PC-3 (cell line): ENCODE results near the gene NES. TPM values are rescaled to one million over a fixed set of nuclear protein-coding genes. Genes with fewer than 3 reads are reported as not detected.

Experiments
- ATAC-seq: fragments of 200-7000 bp; cut with Tn5 transposase; 2 replicates; pipeline ENCODE4 v1.9.1; 2020; ENCODE audit warnings: mild to moderate bottlenecking, moderate library complexity
- BruUV-seq: library from RNA; stranded (reverse); fragments of 400-500 nt; replicated peaks from 2 replicates; lab custom pipeline; 2021; lab: Mats Ljungman, UMichigan
- CTCF ChIA-PET: fragments of 300-600 bp; sonication (Branson Sonifier 250); formaldehyde crosslinking; loops from one replicate; lab custom pipeline; 2022; ENCODE audit warnings: antibody characterized with exemption; lab: Charles Lee
- POLR2A ChIA-PET: fragments of 300-600 bp; sonication (Branson Sonifier 250); formaldehyde crosslinking; loops from one replicate; lab custom pipeline; 2022; ENCODE audit warnings: antibody characterized with exemption; ENCODE audit not compliant: unreplicated experiment; lab: Charles Lee
- DNase-seq: peaks from one replicate; pipeline ENCODE4 v3.0.0-alpha.2; 2015
- H2AFZ ChIP-seq: fragments of 300-600 bp; sonication (generic); 2 replicates; pipeline ENCODE4 v1.6.0; 2016; ENCODE audit warnings: antibody characterized with exemption, low read length
- H3F3A ChIP-seq: fragments of 300-600 bp; sonication (generic); one replicate; pipeline ENCODE4 v1.6.0; 2017; ENCODE audit warnings: antibody characterized with exemption, low read length, control low read depth, mild to moderate bottlenecking; ENCODE audit not compliant: unreplicated experiment
- H3K27ac ChIP-seq: fragments of 300-600 bp; sonication (generic); 2 replicates; pipeline ENCODE4 v1.5.1; 2016; ENCODE audit warnings: mild to moderate bottlenecking, low read length
- H3K27me3 ChIP-seq: fragments of 300-600 bp; sonication (generic); 2 replicates; pipeline ENCODE4 v1.6.1; 2016; ENCODE audit warnings: low read length, mixed read lengths
- H3K36me3 ChIP-seq: fragments of 300-600 bp; sonication (generic); 2 replicates; pipeline ENCODE4 v1.6.1; 2016; ENCODE audit warnings: low read depth, mixed run types, low read length, mixed read lengths
- H3K4me1 ChIP-seq: fragments of 300-600 bp; sonication (generic); 2 replicates; pipeline ENCODE4 v1.5.1; 2016; ENCODE audit warnings: low read length; ENCODE audit not compliant: insufficient read depth
- H3K4me2 ChIP-seq: fragments of 300-600 bp; sonication (generic); 2 replicates; pipeline ENCODE4 v1.6.0; 2016; ENCODE audit warnings: low read length
- H3K4me3 ChIP-seq: fragments of 300-600 bp; sonication (generic); 2 replicates; pipeline ENCODE4 v1.5.1; 2016; ENCODE audit warnings: mild to moderate bottlenecking, low read length, mixed read lengths
- H3K79me2 ChIP-seq: fragments of 300-600 bp; sonication (generic); 2 replicates; pipeline ENCODE4 v1.6.1; 2017; ENCODE audit warnings: low read length, mixed read lengths
- H3K9ac ChIP-seq: fragments of 300-600 bp; sonication (generic); 2 replicates; pipeline ENCODE4 v1.6.0; 2016; ENCODE audit warnings: mild to moderate bottlenecking, low read length
- H3K9me2 ChIP-seq: fragments of 300-600 bp; sonication (generic); replicated peaks from 2 replicates; pipeline ENCODE4 v1.6.1; 2016; ENCODE audit warnings: mixed run types, low read length, mixed read lengths
- H3K9me3 ChIP-seq: fragments of 300-600 bp; sonication (generic); 2 replicates; pipeline ENCODE4 v1.6.1; 2016; ENCODE audit warnings: low read length, mixed read lengths
- H4K20me1 ChIP-seq: fragments of 300-600 bp; sonication (generic); 2 replicates; pipeline ENCODE4 v1.6.1; 2016; ENCODE audit warnings: low read length, mixed read lengths
- CTCF ChIP-seq: fragments of 300-600 bp; sonication (generic); conservative IDR thresholded peaks from 2 replicates; pipeline ENCODE4 v1.5.1; 2017; ENCODE audit warnings: antibody characterized with exemption, low read depth, mild to moderate bottlenecking, low read length
- EZH2 ChIP-seq: fragments of 300-600 bp; sonication (generic); IDR thresholded peaks from one replicate; pipeline ENCODE4 v1.6.1; 2017; ENCODE audit warnings: antibody characterized with exemption, mild to moderate bottlenecking, low read length; ENCODE audit not compliant: unreplicated experiment
- EZH2phosphoT487 ChIP-seq: fragments of 300-600 bp; sonication (generic); IDR thresholded peaks from 2 replicates; pipeline ENCODE4 v1.6.1; 2018; ENCODE audit warnings: mild to moderate bottlenecking, antibody characterized with exemption, low read length, borderline replicate concordance
- intact Hi-C: fragments of 100-400 bp; cut with micrococcal nuclease; formaldehyde crosslinking; loops from 2 replicates; pipeline ENCODE4 v1.9.0; 2023
- total RNA-seq: library from RNA; depleted of rRNA; stranded (reverse); fragments of >200 nt; gene quantifications from 2 replicates; pipeline ENCODE4 v1.2.3, GENCODE V29; 2014

Gene NES
- total RNA-seq, 1 experiment from 2014 or later, result 58.2 TPM

GRCh38 chr1:156690675-156691036, 13.4 kb upstream of the NES start:
- peaks cover 8% of the 10 kb centered on the region for H3F3A ChIP-seq
- ChIA-PET CTCF (interaction anchor here (1.0 to 3.8 kb wide), 7 partner anchors 16 to 196 kb away, joined by 3 to 106 read pairs (median 16); partner anchors contain the start of genes CRABP2, ISG20L2 and METTL25B), POLR2A (interaction anchor here (0.5 to 2.1 kb wide), 4 partner anchors 14 to 66 kb away, joined by 4 to 18 read pairs (median 8); partner anchors contain the start of gene CRABP2)
- peaks cover 60% of the 10 kb centered on the region for H3K4me1 ChIP-seq
- no peaks in the 10 kb centered on the region for H3K27me3 ChIP-seq
- no peaks in the 10 kb centered on the region for H4K20me1 ChIP-seq
- no peak overlapping the region for H3K9ac ChIP-seq
- no peaks in the 10 kb centered on the region for H3K79me2 ChIP-seq
- H3K36me3 ChIP-seq, result no peaks in the 10 kb centered on the region
- H3K9me3 ChIP-seq, result no peaks in the 10 kb centered on the region
- H3K4me3 ChIP-seq, result no peak overlapping the region
- no peak overlapping the region for H3K4me2 ChIP-seq
- no peak overlapping the region for H3K27ac ChIP-seq
- H2AFZ ChIP-seq, result no peak overlapping the region
- DNase-seq, result no peak
- intact Hi-C loops, result no loop called here
- BruUV-seq, result no TSS peak
- H3K9me2 ChIP-seq, result no peaks in the 10 kb centered on the region
- ATAC-seq, result no peak
- no peak for TF ChIP-seq EZH2

GRCh38 chr1:156689953-156690674, 12.9 kb upstream of the NES start:
- Histone ChIP-seq H3K9me3 (no peaks in the 10 kb centered on the region), H3K9ac (no peak overlapping the region), H3K4me1 (peaks cover 60% of the 10 kb centered on the region), H3K36me3 (no peaks in the 10 kb centered on the region), H2AFZ (peak overlapping the region; percentile 96), H4K20me1 (no peaks in the 10 kb centered on the region), H3K27ac (no peak overlapping the region), H3F3A (peaks cover 8% of the 10 kb centered on the region), H3K79me2 (no peaks in the 10 kb centered on the region), H3K4me3 (peak overlapping the region; percentile 68), H3K27me3 (no peaks in the 10 kb centered on the region), H3K4me2 (peak overlapping the region; percentile 98), H3K9me2 (no peaks in the 10 kb centered on the region)
- no TSS peak for BruUV-seq
- ChIA-PET CTCF (interaction anchor here (0.6 to 3.8 kb wide), 20 partner anchors 10 to 197 kb away, joined by 3 to 106 read pairs (median 8); partner anchors contain the start of genes CRABP2, ISG20L2, METTL25B and MRPL24), POLR2A (interaction anchor here (2.1 kb wide), 1 partner anchor 36 kb away, joined by 13 read pairs; no protein-coding TSS in a partner anchor)
- no peak for DNase-seq
- TF ChIP-seq EZH2phosphoT487 (no peak), EZH2 (no peak), CTCF (no peak)
- intact Hi-C loops, result loop anchor here (1.0 kb wide), 3 partner anchors 15 to 200 kb away; partner anchors contain the start of gene CRABP2
- ATAC-seq, result no peak

- Histone ChIP-seq H3K4me3 (peak overlapping the region; percentile 68), H3K4me1 (peaks cover 62% of the 10 kb centered on the region), H2AFZ (peak overlapping the region; percentile 96), H3K9me3 (no peaks in the 10 kb centered on the region), H4K20me1 (no peaks in the 10 kb centered on the region), H3K27ac (no peak overlapping the region), H3K4me2 (peak overlapping the region; percentile 98), H3K27me3 (no peaks in the 10 kb centered on the region), H3K79me2 (no peaks in the 10 kb centered on the region), H3K9me2 (no peaks in the 10 kb centered on the region), H3K9ac (peak overlapping the region; percentile 26; the same call in 1 of the 2 replicates), H3F3A (peaks cover 8% of the 10 kb centered on the region), H3K36me3 (no peaks in the 10 kb centered on the region)
- ChIA-PET POLR2A (interaction anchor here (0.8 to 2.1 kb wide), 2 partner anchors 17 to 36 kb away, joined by 7 to 13 read pairs; no protein-coding TSS in a partner anchor), CTCF (interaction anchor here (0.6 to 3.8 kb wide), 27 partner anchors 8 to 197 kb away, joined by 3 to 106 read pairs (median 6); partner anchors contain the start of genes CRABP2, ISG20L2, METTL25B and MRPL24)
- no TSS peak for BruUV-seq
- intact Hi-C loops, result loop anchor here (1.0 kb wide), 3 partner anchors 16 to 201 kb away; partner anchors contain the start of gene CRABP2
- DNase-seq (peak; percentile 97), ATAC-seq (peak; percentile 81)
- no peak for TF ChIP-seq EZH2
- TF ChIP-seq EZH2phosphoT487, result no peak
- TF ChIP-seq CTCF, result peak; percentile 88
Measured at GRCh38 chr1:156689035-156689952, 12.1 kb upstream of the NES start.
